NCI-H510A (cell line): ENCODE measurements around the gene UGT2B17.
"Not testable (repeated sequence)": the region's sequence is repeated elsewhere in the genome, so short reads cannot be mapped to it uniquely, and the experiment has no call there.

Source experiments
- DNase-seq: peaks from one replicate; lab custom pipeline; 2025; lab: John Stamatoyannopoulos, UW

The UGT2B17 gene

GRCh38 chr4:68569036-68569435 lies 7.1 kb downstream of the UGT2B17 start:
- DNase-seq: not testable (repeated sequence)

DNA sequence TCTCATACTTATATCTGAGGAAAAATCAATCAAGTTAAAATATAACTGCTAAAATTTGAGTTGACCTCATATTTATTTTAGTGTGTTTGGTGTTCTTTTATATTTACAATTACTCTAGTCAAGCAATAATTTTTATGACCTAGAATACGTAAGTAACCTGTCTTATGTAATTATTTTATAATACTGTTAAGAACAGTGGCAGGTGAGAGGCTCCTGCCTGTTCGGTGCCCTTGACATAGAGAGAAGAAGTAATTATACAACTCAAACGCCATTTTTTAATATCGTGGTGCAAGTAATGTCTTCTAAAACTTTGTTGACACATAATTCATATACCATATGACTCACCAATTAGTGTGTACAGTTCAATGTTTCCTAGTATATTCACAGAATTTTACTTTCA lies 7.6 kb downstream of the UGT2B17 start:
- not testable (repeated sequence) for DNase-seq

- DNase-seq: not testable (repeated sequence)
Observed at GRCh38 chr4:68566364-68566763, 9.8 kb downstream of the UGT2B17 start.

DNA sequence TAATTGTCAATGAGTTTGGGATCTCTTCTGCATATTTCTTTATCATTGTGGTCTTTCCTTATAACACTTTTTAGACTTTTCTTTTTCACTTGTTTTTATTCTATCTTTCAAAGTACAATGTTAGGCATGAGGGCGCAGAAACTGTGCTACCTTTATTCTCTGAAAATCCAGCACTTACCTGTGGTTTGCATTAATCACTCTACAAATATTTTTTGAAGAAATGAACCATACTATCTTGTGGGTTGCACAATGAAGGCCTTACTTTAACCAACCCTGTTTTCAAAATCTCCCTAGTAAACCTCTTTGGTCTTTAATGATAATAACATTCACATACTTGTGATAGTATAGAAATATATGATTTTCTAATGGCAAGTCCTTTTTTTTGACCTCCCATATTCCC lies 11.0 kb downstream of the UGT2B17 start:
- DNase-seq: not testable (repeated sequence)

DNA sequence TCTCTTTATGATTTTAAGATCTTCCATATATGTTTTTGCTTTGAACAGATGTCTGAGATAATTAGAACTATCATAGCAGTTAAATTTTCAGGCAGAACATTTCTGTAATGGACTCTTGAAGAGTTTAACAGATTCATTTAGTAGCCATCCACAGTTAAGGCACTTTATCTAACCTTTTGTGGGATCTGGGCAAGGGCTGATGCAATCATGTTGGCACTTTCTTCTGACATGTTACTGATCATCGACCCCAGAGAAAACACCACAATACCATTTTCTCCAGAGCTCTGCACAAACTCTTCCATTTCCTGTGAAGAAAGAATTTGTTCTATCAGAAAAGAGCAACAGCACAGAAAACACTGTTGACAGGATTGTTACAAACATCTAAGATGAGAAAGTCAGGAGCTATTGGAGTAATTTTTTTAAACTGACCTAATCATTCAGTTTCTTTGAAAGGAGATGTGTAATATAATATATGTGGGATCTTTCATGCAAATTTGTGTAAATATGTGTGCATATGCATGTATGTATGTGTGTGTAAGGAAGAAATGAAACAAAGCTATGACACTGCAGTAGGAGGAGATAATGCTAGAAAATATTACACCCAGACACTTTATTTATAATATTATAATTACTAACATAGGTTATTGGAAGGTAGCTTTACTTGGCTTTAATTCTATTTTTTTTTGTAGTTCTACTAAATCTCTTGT lies 15.6 kb downstream of the UGT2B17 start:
- not testable (repeated sequence) for DNase-seq

DNA sequence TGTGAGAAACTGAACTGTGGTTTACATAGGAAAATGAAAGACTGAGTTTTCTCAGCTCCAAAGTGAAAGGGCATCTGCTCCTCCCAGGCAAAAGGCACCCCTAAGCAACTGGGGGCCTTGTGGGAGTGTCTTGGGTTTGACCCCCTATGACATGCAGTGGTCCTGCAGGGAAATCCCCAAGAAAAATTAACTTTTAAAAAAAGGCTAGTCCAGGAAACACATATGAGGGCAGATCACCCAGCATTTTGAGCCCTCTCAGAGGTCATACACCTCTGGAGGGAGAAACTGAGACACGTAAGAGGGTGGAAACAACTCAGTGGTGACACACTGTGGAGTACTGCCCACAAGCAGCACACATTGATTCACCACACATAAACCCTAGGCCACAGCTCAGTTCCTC lies 22.3 kb downstream of the UGT2B17 start:
- DNase-seq: not testable (repeated sequence)

GRCh38 chr4:68552818-68553811 lies 23.0 kb downstream of the UGT2B17 start:
- DNase-seq: not testable (repeated sequence)

DNA sequence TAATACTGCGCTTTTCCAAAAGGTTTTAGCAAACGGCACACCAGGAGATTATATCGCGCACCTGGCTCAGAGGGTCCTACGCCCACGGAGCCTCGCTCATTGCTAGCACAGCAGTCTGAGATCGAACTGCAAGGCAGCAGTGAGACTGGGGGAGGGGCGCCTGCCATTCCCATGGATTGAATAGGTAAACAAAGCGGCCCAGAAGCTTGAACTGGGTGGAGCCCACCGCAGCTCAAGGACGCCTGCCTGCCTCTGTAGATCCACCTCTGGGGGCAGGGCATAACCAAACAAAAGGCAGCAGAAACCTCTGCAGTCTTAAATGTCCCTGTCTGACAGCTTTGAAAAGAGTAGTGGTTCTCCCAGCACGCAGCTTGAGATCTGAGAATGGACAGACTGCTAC lies 33.4 kb downstream of the UGT2B17 start:
- not testable (repeated sequence) for DNase-seq

DNA sequence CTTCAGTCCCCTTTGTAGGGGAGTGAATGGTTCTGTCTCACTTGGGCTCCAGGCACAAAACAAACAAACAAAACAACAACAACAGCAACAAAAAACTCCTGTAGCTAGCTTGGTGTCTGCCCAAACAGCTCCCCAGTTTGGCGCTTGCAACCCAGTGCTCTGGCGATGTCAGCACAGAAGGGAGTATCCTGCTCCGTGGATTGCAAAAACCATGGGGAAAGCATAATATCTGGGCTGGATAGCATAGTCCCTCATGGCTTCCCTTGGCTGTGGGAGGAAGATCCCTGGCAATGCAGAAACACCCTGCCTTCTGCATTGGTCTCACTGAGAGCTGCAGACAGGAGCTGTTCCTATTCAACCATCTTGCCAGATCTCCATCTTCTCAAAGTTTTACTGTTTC lies 39.7 kb downstream of the UGT2B17 start:
- no peak for DNase-seq

DNA sequence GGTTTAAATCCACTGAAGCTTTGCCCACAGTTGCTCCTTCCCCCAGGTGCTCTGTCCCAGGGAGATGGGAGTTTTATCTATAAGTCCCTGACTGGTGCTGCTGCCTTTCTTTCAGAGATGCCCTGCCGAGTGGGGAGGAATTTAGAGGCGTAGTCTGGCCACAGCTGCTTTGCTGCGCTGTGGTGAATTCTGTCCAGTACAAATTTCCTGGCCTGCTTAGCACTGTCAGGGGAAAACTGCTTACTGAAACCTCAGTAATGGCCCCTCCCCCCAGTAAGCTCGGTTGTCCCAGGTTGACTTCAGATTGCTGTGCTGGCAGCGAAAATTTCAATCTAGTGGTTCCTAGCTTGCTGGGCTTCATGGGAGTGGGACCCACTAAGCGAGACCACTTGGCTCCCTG lies 40.1 kb downstream of the UGT2B17 start:
- no peak for DNase-seq

DNA sequence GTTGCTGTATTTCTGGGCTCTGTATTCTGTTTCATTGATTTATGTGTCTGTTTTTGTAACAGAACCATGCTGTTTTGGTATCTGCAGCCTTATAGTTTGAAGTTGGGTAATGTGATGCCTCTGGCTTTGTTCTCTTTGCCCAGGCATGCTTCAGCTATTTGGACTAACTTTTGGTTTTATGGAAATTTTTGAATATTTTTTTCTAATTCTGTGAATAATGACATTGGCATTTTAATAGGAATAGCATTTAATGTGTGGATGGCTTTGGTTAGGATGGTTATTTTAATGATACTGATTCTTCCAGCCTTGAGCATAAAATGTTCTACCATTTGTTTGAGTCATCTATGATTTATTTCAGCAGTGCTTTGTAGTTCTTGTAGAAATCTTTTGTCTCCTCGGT lies 53.9 kb downstream of the UGT2B17 start:
- DNase-seq: not testable (repeated sequence)

- DNase-seq: no peak
Observed at GRCh38 chr4:68520985-68521384, 55.1 kb downstream of the UGT2B17 start.

GRCh38 chr4:68518889-68519288 lies 57.2 kb downstream of the UGT2B17 start:
- no peak for DNase-seq

- not testable (repeated sequence) for DNase-seq
Observed at GRCh38 chr4:68505452-68505851, 70.7 kb downstream of the UGT2B17 start.

DNA sequence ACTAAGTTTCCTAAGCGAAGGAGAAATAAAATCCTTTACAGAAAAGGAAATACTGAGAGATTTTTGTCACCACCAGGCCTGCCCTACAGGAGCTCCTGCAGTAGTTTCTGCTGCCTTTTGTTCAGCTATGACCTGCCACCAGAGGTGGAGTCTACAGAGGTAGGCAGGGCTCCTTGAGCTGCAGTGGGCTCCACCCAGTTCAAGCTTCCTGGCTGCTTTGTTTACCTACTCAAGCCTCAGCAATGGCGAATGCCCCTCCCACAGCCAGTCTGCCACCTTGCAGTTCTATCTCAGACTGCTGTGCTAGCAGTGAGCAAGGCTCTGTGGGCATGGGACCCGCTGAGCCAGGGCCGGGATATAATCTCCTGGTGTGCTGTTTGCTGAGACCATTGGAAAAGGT lies 71.3 kb downstream of the UGT2B17 start:
- DNase-seq: not testable (repeated sequence)

DNA sequence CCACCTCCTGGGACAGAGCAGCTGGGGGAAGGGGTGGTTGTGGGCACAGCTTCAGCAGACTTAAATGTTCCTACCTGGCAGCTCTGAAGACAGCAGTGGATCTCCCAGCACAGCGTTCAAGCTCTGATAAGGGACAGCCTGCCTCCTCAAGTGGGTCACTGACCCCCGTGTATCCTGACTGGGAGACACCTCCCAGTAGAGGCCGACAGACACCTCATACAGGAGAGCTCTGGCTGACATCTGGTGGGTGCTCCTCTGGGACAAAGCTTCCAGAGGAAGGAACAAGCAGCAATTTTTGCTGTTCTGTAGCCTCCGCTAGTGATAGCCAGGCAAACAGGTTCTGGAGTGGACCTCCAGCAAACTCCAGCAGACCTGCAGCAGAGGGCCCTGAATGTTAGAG lies 72.7 kb downstream of the UGT2B17 start:
- DNase-seq: not testable (repeated sequence)

GRCh38 chr4:68499021-68499420 lies 77.1 kb downstream of the UGT2B17 start:
- no peak for DNase-seq

- DNase-seq: no peak
Observed at GRCh38 chr4:68498413-68499007, 77.6 kb downstream of the UGT2B17 start.

GRCh38 chr4:68494688-68495087 lies 81.4 kb downstream of the UGT2B17 start:
- DNase-seq: no peak

DNA sequence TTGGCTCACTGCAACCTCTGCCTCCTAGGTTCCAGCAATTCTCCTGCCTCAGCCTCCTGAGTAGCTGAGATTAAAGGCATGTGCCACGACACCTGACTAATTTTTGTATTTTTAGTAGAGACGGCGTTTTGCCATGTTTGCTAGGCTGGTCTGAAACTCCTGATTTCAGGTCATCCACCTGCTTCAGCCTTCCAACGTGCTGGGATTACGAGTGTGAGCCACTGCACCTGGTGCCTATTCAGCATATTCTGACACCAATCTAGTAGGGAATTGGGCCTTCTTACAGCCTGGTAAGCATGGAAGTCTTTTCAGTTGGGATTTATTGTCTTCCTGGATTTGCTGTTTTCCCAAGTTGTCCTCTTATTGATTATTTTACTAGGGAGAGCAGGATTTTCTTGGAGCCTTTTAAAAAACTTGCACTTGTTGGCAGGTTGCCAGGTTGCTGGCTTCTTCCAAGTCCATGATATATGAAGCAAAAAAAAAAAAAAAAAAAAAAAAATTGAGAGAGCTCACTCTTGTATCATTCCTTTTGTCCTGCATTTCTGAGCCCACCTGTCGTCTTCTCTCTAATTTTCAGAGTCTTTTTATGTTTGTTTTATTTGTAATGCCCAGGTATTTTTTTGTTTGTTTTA lies 85.2 kb downstream of the UGT2B17 start:
- no peak for DNase-seq

DNA sequence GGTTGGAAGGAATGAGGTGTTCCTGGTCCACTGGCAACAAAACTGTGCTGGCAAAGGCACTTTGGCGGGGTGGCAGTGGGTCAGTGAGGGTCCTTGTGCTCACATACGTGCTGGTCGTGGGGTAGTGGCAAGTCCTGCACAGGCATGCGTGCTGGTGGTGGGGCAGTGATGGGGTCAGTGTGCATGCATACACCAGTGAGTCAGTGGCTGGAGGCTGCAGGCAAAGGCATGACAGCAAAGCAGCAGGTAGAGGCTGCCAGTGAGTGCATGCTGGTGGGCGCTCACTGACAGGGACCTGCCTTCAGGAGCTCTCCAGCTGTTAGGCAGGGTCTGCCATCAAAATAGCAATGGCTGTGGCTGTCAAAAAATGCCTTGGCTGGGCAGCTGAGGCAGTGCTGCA lies 86.8 kb downstream of the UGT2B17 start:
- no peak for DNase-seq
